ENCODE results near the gene BEST3. TPM values are rescaled to one million over a fixed set of nuclear protein-coding genes. Genes with fewer than 3 reads are reported as not detected.

BEST3 gene
- total RNA-seq, 1 experiment from 2014 or later, result not detected

DNA sequence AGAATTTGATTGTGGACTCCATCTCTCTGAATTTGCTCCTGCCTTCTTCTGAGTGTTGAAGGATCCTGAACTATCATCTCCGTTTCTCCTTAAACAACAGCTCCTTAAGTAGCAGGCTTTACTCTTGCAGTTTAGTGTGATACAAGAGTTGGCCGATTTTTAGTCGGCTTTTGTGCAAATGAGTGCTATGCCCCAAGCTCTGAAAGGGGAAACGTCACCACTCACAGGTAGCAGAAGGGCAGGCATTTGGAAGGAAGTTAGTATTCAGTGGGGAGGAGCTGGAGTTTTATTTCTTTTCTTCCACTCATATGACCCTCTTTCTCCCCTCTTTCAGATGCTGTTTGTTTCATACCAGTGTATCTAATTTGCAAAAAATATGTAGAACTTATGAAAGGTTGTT is 51.9 kb downstream of the BEST3 start:
- no peak overlapping the region for H3K4me3 ChIP-seq
- H3K36me3 ChIP-seq, result no peaks in the 10 kb centered on the region
- no peaks in the 10 kb centered on the region for H3K9me3 ChIP-seq (replicated peaks)
- H3K27me3 ChIP-seq, result no peaks in the 10 kb centered on the region
- no peaks in the 10 kb centered on the region for H3K4me1 ChIP-seq
- DNase-seq, result no peak
- no peak overlapping the region for H3K27ac ChIP-seq

GRCh38 chr12:69645031-69645430 is 54.1 kb downstream of the BEST3 start:
- no peaks in the 10 kb centered on the region for H3K4me1 ChIP-seq
- no peak overlapping the region for H3K27ac ChIP-seq
- no peak for DNase-seq
- no peaks in the 10 kb centered on the region for H3K27me3 ChIP-seq
- no peak overlapping the region for H3K4me3 ChIP-seq
- no peaks in the 10 kb centered on the region for H3K36me3 ChIP-seq
- H3K9me3 ChIP-seq (replicated peaks), result no peaks in the 10 kb centered on the region

DNA sequence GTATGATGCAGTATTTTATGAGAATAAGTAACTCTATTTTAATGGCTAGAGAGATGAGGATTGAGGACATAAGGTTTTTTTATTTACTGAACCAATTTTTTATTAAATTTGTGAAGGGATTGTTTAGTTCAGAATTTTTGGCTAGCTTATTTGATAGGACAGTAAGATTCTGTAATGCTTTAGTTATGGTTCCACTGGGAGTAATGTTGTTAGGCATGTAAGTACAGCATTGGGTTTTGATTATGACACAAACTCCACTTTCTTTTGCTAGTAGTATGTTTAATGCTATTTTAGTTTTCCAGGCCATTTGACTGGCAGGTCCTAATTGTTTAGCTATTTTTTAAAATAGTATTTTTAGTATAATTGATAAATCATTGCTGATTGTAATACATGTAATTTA is 54.6 kb downstream of the BEST3 start:
- Histone ChIP-seq H3K36me3 (no peaks in the 10 kb centered on the region), H3K27ac (no peak overlapping the region), H3K27me3 (no peaks in the 10 kb centered on the region), H3K4me3 (no peak overlapping the region), H3K9me3 (replicated peaks) (no peaks in the 10 kb centered on the region), H3K4me1 (no peaks in the 10 kb centered on the region)
- no peak for DNase-seq

DNA sequence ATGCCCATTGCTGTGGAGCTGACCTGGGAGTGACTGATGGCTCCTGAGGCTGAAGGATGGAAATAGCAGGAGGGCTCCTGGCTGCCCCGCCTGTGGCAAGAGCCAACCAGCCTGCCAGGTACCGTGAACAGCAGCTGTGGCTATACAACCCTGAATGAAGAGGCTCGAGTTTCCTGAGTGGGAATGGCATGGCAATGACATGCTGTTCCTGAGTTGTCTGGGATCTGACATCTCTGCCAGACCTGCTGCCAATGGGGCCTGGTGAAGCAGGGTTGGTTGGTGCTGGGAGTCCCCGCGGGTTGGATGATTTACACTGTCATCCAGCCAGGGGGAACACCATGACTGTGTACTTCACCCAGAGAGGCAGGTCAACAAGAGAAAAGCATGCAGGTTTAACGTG is 56.6 kb downstream of the BEST3 start:
- Histone ChIP-seq H3K27ac (no peak overlapping the region), H3K36me3 (no peaks in the 10 kb centered on the region), H3K27me3 (no peaks in the 10 kb centered on the region), H3K9me3 (replicated peaks) (no peaks in the 10 kb centered on the region), H3K4me3 (no peak overlapping the region), H3K4me1 (no peaks in the 10 kb centered on the region)
- no peak for DNase-seq

DNA sequence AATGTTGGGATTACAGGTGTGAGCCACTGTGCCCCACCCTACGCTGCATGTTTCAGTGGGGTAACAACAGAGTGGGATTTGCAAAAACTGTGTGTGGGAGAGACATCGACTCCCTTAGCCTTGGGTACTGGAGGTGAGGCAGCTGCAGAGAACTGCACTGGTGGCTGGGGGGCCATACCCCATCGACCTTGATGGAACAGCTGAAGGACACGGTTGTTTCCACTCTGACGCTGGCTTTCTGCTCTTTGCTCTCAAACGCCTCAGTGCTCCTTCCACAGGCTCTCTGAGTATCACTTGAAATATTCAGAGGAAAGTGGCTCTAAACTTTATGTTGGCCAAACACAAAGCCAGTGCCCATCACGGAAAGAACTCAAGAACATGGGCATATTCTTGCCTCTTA is 57.6 kb downstream of the BEST3 start:
- H3K27me3 ChIP-seq, result no peaks in the 10 kb centered on the region
- no peak overlapping the region for H3K27ac ChIP-seq
- DNase-seq, result no peak
- no peaks in the 10 kb centered on the region for H3K36me3 ChIP-seq
- no peaks in the 10 kb centered on the region for H3K9me3 ChIP-seq (replicated peaks)
- H3K4me1 ChIP-seq, result no peaks in the 10 kb centered on the region
- no peak overlapping the region for H3K4me3 ChIP-seq

- Histone ChIP-seq H3K36me3 (no peaks in the 10 kb centered on the region), H3K27ac (no peak overlapping the region), H3K4me3 (no peak overlapping the region), H3K9me3 (replicated peaks) (no peaks in the 10 kb centered on the region), H3K4me1 (no peaks in the 10 kb centered on the region), H3K27me3 (no peaks in the 10 kb centered on the region)
- DNase-seq, result peak; percentile 57 to 82
Measured at GRCh38 chr12:69639400-69640016, 59.6 kb downstream of the BEST3 start.

GRCh38 chr12:69633061-69633460 is 66.0 kb downstream of the BEST3 start:
- Histone ChIP-seq H3K4me3 (no peak overlapping the region), H3K27ac (no peak overlapping the region), H3K27me3 (no peaks in the 10 kb centered on the region), H3K9me3 (replicated peaks) (no peaks in the 10 kb centered on the region), H3K36me3 (no peaks in the 10 kb centered on the region), H3K4me1 (no peaks in the 10 kb centered on the region)
- no peak for DNase-seq

DNA sequence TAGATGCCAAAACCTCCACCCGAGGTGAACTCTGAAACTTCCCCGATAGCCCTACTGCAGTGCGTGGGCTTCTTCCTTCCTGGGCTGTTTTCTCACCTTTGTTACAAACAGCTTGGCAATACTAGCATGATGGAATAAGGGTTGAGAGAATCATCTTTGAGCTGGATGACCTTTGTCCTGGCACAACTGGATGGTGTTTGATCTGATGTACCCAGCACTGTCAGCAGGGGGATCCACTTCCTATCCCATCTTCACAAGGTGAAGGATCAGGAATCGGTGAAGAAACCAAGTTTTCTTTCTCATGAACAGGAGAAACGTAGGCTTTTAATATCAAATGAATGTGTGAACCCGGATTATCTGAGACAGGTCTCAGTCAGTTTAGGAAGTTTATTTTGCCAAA is 68.9 kb downstream of the BEST3 start:
- no peak overlapping the region for H3K27ac ChIP-seq
- DNase-seq, result no peak

DNA sequence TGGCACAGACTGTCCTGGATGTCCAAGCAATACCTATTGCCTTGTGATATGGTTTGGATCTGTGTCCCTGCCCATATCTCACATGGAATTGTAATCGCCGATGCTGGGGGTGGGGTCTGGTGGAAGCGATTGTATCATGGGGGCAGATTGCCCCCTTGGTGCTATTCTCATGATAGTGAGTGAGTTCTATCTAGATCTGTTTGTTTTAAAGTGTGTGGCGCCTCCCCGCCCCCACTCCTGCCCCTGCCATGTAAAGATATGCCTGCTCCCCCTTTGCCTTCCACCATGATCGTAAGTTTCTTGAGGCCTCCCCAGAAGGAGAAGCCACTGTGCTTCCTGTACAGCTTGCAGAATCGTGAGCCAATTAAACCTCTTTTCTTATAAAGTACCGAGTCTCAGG is 71.6 kb downstream of the BEST3 start:
- DNase-seq, result no peak
- Histone ChIP-seq H3K27me3 (no peaks in the 10 kb centered on the region), H3K27ac (no peak overlapping the region), H3K4me3 (no peak overlapping the region), H3K36me3 (no peaks in the 10 kb centered on the region), H3K9me3 (replicated peaks) (no peaks in the 10 kb centered on the region), H3K4me1 (peaks cover 4% of the 10 kb centered on the region)

More for the DNA sequence above, 68.9 kb downstream of the BEST3 start:
- Histone ChIP-seq H3K27me3 (no peaks in the 10 kb centered on the region), H3K9me3 (replicated peaks) (no peaks in the 10 kb centered on the region), H3K4me3 (no peak overlapping the region), H3K36me3 (no peaks in the 10 kb centered on the region), H3K4me1 (no peaks in the 10 kb centered on the region)

DNA sequence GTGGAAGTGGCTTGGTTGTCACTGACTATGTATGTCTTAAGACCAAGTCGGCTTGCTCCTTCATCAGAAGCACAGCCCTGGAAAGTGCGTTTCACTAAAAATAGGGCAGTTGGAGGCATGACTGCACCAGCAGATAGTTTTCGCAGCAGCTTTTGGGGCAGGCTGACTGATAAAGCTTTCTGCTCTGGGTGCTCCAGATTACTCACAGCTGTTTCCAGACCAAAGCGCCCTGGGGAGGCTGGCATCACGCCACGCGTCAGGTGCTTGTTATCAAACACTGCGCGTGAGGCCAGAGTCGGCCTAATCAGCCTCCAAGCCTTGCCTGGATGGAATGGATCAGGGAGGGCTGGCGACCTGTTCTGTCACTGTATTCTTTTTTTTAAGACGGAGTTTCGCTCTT is 75.1 kb downstream of the BEST3 start:
- Histone ChIP-seq H3K4me1 (peaks cover 4% of the 10 kb centered on the region), H3K27me3 (no peaks in the 10 kb centered on the region), H3K4me3 (no peak overlapping the region), H3K36me3 (no peaks in the 10 kb centered on the region), H3K27ac (no peak overlapping the region), H3K9me3 (replicated peaks) (no peaks in the 10 kb centered on the region)
- peak; percentile 72 to 82 for DNase-seq

DNA sequence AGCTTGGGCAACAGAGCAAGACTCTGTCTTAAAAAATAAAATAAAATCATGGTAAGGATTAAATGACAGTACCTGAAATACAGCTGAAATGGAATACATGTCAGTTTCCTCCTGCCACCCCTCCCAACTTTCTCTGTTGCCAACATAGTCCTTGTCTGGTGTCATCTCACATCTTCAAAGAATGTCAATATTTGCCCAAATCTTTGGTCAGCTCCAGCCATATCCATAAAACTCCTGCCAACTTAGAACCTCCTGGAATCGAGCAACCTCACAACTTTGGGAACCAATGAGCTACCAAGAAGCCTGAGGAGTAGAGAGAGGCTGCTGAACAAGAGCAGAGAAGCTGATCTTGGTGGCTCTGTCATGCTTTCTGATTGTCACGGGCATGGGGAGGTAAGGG is 77.6 kb downstream of the BEST3 start:
- Histone ChIP-seq H3K27ac (no peak overlapping the region), H3K36me3 (no peaks in the 10 kb centered on the region), H3K4me3 (no peak overlapping the region), H3K9me3 (replicated peaks) (no peaks in the 10 kb centered on the region), H3K27me3 (no peaks in the 10 kb centered on the region), H3K4me1 (peaks cover 4% of the 10 kb centered on the region)
- no peak for DNase-seq

DNA sequence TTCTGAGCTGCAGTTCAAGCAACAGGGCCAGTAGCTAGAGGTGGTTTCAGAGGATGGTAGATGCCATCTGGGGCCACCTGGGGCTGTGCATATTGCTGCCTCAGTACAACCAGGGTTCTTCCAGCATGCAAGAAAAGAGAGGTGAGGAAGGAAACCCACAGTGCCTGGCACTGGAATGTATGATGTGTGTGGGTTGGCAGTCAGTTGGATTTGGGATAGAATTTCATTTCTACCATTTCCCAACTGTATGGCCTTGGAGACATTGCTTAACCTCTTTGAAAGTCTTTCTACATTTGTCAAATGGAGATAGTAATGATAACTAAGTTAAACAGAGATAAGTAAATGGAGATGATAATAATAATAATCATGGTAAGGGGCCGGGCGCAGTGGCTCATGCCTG is 78.2 kb downstream of the BEST3 start:
- Histone ChIP-seq H3K4me1 (peaks cover 4% of the 10 kb centered on the region), H3K36me3 (no peaks in the 10 kb centered on the region), H3K4me3 (no peak overlapping the region), H3K27ac (no peak overlapping the region), H3K27me3 (no peaks in the 10 kb centered on the region), H3K9me3 (replicated peaks) (no peaks in the 10 kb centered on the region)
- DNase-seq, result no peak

- Histone ChIP-seq H3K4me1 (peaks cover 4% of the 10 kb centered on the region), H3K27me3 (no peaks in the 10 kb centered on the region), H3K27ac (no peak overlapping the region), H3K36me3 (no peaks in the 10 kb centered on the region), H3K9me3 (replicated peaks) (no peaks in the 10 kb centered on the region), H3K4me3 (no peak overlapping the region)
- DNase-seq, result peak in 1 of 2 experiments; percentile 29
Measured at GRCh38 chr12:69620077-69620476, 79.0 kb downstream of the BEST3 start.

DNA sequence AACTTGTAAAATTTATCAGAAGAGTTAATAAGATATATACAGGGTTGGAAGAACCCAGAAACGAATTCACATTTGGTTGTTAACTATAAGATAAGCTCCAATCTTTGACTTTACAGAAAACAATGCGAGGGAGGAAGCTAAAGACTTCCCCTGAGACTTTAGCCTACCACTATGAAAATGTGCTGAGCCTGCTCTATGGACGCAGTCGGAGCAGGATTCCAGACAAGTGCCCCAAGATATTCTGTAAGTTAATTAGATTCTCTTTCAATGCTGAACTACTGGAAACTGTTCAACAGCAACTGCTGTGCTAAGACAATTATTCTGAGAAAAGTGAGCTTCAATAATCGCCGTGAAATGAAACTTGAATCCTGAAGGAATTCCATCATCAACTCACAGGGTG is 80.1 kb downstream of the BEST3 start:
- Histone ChIP-seq H3K27ac (no peak overlapping the region), H3K4me1 (peaks cover 4% of the 10 kb centered on the region), H3K4me3 (no peak overlapping the region), H3K9me3 (replicated peaks) (no peaks in the 10 kb centered on the region), H3K27me3 (no peaks in the 10 kb centered on the region), H3K36me3 (no peaks in the 10 kb centered on the region)
- peak in 1 of 2 experiments; percentile 33 for DNase-seq

DNA sequence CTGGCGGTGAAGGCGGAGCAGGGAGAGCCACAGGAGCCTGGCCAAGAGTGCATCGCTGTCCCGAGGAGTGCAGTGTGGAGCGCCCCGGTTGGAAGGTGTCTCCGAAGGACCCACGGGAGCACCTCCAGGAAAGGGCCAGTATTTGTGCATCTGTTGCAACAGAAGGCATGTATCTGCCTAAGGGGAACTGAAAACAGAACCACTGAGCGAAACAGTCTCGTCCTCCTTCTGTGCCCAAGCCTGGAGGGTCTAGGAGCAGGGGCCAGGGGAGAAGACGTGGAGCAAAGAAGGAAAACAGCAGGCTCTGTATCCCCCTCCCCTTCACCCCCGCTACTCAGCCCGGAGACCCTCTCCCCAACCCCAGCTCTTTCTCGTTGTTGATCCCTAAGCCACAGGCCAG is 83.1 kb downstream of the BEST3 start:
- no peaks in the 10 kb centered on the region for H3K36me3 ChIP-seq
- no peak overlapping the region for H3K27ac ChIP-seq
- H3K9me3 ChIP-seq (replicated peaks), result no peaks in the 10 kb centered on the region
- H3K27me3 ChIP-seq, result no peaks in the 10 kb centered on the region
- DNase-seq, result no peak
- H3K4me1 ChIP-seq, result no peaks in the 10 kb centered on the region
- no peak overlapping the region for H3K4me3 ChIP-seq

DNA sequence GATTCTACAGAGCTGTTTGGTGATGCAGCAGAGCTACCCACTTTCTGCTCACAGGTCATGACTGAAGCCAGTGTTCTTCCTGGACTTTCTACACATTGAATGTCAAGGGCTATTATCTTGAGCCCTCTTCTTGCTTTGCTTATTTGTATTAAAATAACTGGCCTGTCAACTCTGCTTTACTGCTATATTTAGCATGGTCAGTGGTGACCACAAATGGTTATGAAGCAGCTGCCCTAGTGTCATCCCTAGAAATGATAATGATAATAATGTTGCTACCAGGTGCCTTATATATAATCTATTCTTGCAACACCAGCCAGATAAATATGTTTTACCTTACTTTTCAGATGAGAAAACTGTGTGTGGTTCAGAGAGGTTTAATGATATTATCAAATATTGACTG is 85.8 kb downstream of the BEST3 start:
- Histone ChIP-seq H3K4me1 (no peaks in the 10 kb centered on the region), H3K9me3 (replicated peaks) (no peaks in the 10 kb centered on the region), H3K27me3 (no peaks in the 10 kb centered on the region), H3K27ac (no peak overlapping the region), H3K4me3 (no peak overlapping the region), H3K36me3 (no peaks in the 10 kb centered on the region)
- no peak for DNase-seq
